Keratinocyte (primary cell): ENCODE measurements around the gene GPR107.

ENCODE experiments used
- CTCF ChIP-seq, 3 experiments: IDR thresholded peaks in 1 of 3; conservative IDR thresholded peaks in 1 of 3; optimal IDR thresholded peaks in 1 of 3; 2 replicates in 2 of 3; 3 replicates in 1 of 3; pipeline versions ENCODE3 to v1.5.1; 2011; ENCODE audit warnings: low read length in 3 of 3, mild to moderate bottlenecking in 3 of 3, moderate library complexity in 2 of 3, control low read depth in 1 of 3, inconsistent platforms in 1 of 3; ENCODE audit not compliant: insufficient read depth in 2 of 3; ENCODE audit errors: extremely low read depth in 1 of 3
- EZH2 ChIP-seq: IDR thresholded peaks from one replicate; pipeline ENCODE4 v1.6.1; 2012; ENCODE audit warnings: inconsistent platforms, mild to moderate bottlenecking, low read length, moderate library complexity

GRCh38 chr9:130018265-130018664, 35.4 kb upstream of the GPR107 start:
- TF ChIP-seq CTCF (optimal IDR thresholded peaks at IDR 0.05 in 1 of 3, IDR thresholded peaks at IDR 0.05 in 1 of 3, conservative IDR thresholded peaks at IDR 0.05 in 1 of 3; ENCODE audit: extremely low read depth in 1 of 3, insufficient read depth in 2 of 3, low read length in 3 of 3), result no peak
- no peak for TF ChIP-seq EZH2
